ENCODE data around the gene THOC3. TPM values are rescaled to one million over a fixed set of nuclear protein-coding genes. Genes with fewer than 3 reads are reported as not detected.
A peak's percentile ranks its signal among the peaks of the same experiment; 100 is the strongest.
"Not testable (repeated sequence)": the region's sequence is repeated elsewhere in the genome, so short reads cannot be mapped to it uniquely, and the experiment has no call there.

Gene THOC3
- 42.9 TPM for polyA plus RNA-seq (2013, experiment 1 of 2)
- 43.1 TPM for polyA plus RNA-seq (2013, experiment 2 of 2)

- Histone ChIP-seq H3K18ac (ENCODE audit: low read length) (peak within 1 kb of the TSS; percentile 83), H3K36me3 (replicated peaks in 1 of 2; ENCODE audit: control insufficient read depth in 2 of 2, insufficient read depth in 2 of 2, low read length in 2 of 2) (peaks cover 0 to 11% of the 10 kb centered on the region in 2 donors), H3K4me2 (ENCODE audit: insufficient read depth, low read length, poor library complexity, severe bottlenecking) (peak within 1 kb of the TSS; percentile 25), H3K9ac (ENCODE audit: low read depth, low read length, poor library complexity) (peak within 1 kb of the TSS; percentile 90), H2AFZ (ENCODE audit: low read length) (peak within 1 kb of the TSS; percentile 91), H3K4me3 (ENCODE audit: low read length in 2 of 2) (peak within 1 kb of the TSS; percentile 60 to 91)
- not testable (repeated sequence) for H2BK5ac ChIP-seq (ENCODE audit: low read length); H3K27ac ChIP-seq (replicated peaks; ENCODE audit: low read length); H3K79me1 ChIP-seq (ENCODE audit: low read depth, low read length); H3K23ac ChIP-seq (ENCODE audit: low read depth, low read length, poor library complexity); H2AK5ac ChIP-seq (ENCODE audit: low read depth, low read length); H3K14ac ChIP-seq (ENCODE audit: low read length); H3K4ac ChIP-seq (ENCODE audit: low read length); H4K91ac ChIP-seq (ENCODE audit: low read depth, low read length, poor library complexity); H2BK12ac ChIP-seq (ENCODE audit: low read length); H2BK120ac ChIP-seq (ENCODE audit: low read depth, low read length); H3K27me3 ChIP-seq (ENCODE audit: control insufficient read depth in 3 of 3, insufficient read depth in 3 of 3, low read depth in 1 of 3, low read length in 3 of 3); H4K8ac ChIP-seq (ENCODE audit: low read depth, low read length); H2BK15ac ChIP-seq (ENCODE audit: low read length); H3K9me3 ChIP-seq (replicated peaks in 1 of 2; ENCODE audit: control insufficient read depth in 2 of 2, insufficient read depth in 1 of 2, low read depth in 1 of 2, low read length in 2 of 2); H3K4me1 ChIP-seq (ENCODE audit: control insufficient read depth in 2 of 2, insufficient read depth in 1 of 2, low read depth in 1 of 2, low read length in 2 of 2)
- peak; percentile 78 for DNase-seq (ENCODE audit: low spot score)
- no CpG with 5 or more reads among the region's 67 CpGs for WGBS, 2 donors (ENCODE audit: extremely low coverage in 2 of 2, insufficient read length in 2 of 2, insufficient replicate concordance in 1 of 2)
Measured at GRCh38 chr5:175967471-175968372, at the start of gene THOC3. Gene THOC3 (minus strand): TSS chr5:175968315. CDS start chr5:175968208, 107 bp downstream.

- DNase-seq (ENCODE audit: low spot score); H3K14ac ChIP-seq (ENCODE audit: low read length); H3K79me1 ChIP-seq (ENCODE audit: low read depth, low read length); H2AFZ ChIP-seq (ENCODE audit: low read length); H2AK5ac ChIP-seq (ENCODE audit: low read depth, low read length); H4K8ac ChIP-seq (ENCODE audit: low read depth, low read length); H4K91ac ChIP-seq (ENCODE audit: low read depth, low read length, poor library complexity); H3K27ac ChIP-seq (replicated peaks; ENCODE audit: low read length); H3K36me3 ChIP-seq (replicated peaks in 1 of 2; ENCODE audit: control insufficient read depth in 2 of 2, insufficient read depth in 2 of 2, low read length in 2 of 2); H3K4me1 ChIP-seq (ENCODE audit: control insufficient read depth in 2 of 2, insufficient read depth in 1 of 2, low read depth in 1 of 2, low read length in 2 of 2); H3K23ac ChIP-seq (ENCODE audit: low read depth, low read length, poor library complexity); H3K27me3 ChIP-seq (ENCODE audit: control insufficient read depth in 3 of 3, insufficient read depth in 3 of 3, low read depth in 1 of 3, low read length in 3 of 3); H2BK15ac ChIP-seq (ENCODE audit: low read length); H3K4me2 ChIP-seq (ENCODE audit: insufficient read depth, low read length, poor library complexity, severe bottlenecking); H3K4me3 ChIP-seq (ENCODE audit: low read length in 2 of 2); H3K9ac ChIP-seq (ENCODE audit: low read depth, low read length, poor library complexity); H2BK5ac ChIP-seq (ENCODE audit: low read length); H2BK120ac ChIP-seq (ENCODE audit: low read depth, low read length); H2BK12ac ChIP-seq (ENCODE audit: low read length); H3K9me3 ChIP-seq (replicated peaks in 1 of 2; ENCODE audit: control insufficient read depth in 2 of 2, insufficient read depth in 1 of 2, low read depth in 1 of 2, low read length in 2 of 2); H3K18ac ChIP-seq (ENCODE audit: low read length); H3K4ac ChIP-seq (ENCODE audit: low read length): not testable (repeated sequence)
- WGBS, 2 donors (ENCODE audit: extremely low coverage in 2 of 2, insufficient read length in 2 of 2, insufficient replicate concordance in 1 of 2): no CpG with 5 or more reads among the region's 4 CpGs
Measured at GRCh38 chr5:176017324-176017723, 49.2 kb upstream of the THOC3 start.

- not testable (repeated sequence) for H2AFZ ChIP-seq (ENCODE audit: low read length); H4K8ac ChIP-seq (ENCODE audit: low read depth, low read length); H3K4me1 ChIP-seq (ENCODE audit: control insufficient read depth in 2 of 2, insufficient read depth in 1 of 2, low read depth in 1 of 2, low read length in 2 of 2); H4K91ac ChIP-seq (ENCODE audit: low read depth, low read length, poor library complexity); H3K9ac ChIP-seq (ENCODE audit: low read depth, low read length, poor library complexity); H3K18ac ChIP-seq (ENCODE audit: low read length); H2BK12ac ChIP-seq (ENCODE audit: low read length); H2BK5ac ChIP-seq (ENCODE audit: low read length); H3K9me3 ChIP-seq (replicated peaks in 1 of 2; ENCODE audit: control insufficient read depth in 2 of 2, insufficient read depth in 1 of 2, low read depth in 1 of 2, low read length in 2 of 2); H3K27ac ChIP-seq (replicated peaks; ENCODE audit: low read length); H2BK120ac ChIP-seq (ENCODE audit: low read depth, low read length); H3K79me1 ChIP-seq (ENCODE audit: low read depth, low read length); H3K23ac ChIP-seq (ENCODE audit: low read depth, low read length, poor library complexity); DNase-seq (ENCODE audit: low spot score); H3K36me3 ChIP-seq (replicated peaks in 1 of 2; ENCODE audit: control insufficient read depth in 2 of 2, insufficient read depth in 2 of 2, low read length in 2 of 2); H3K4ac ChIP-seq (ENCODE audit: low read length); H3K14ac ChIP-seq (ENCODE audit: low read length); H3K4me3 ChIP-seq (ENCODE audit: low read length in 2 of 2); H3K27me3 ChIP-seq (ENCODE audit: control insufficient read depth in 3 of 3, insufficient read depth in 3 of 3, low read depth in 1 of 3, low read length in 3 of 3); H2BK15ac ChIP-seq (ENCODE audit: low read length); H3K4me2 ChIP-seq (ENCODE audit: insufficient read depth, low read length, poor library complexity, severe bottlenecking); H2AK5ac ChIP-seq (ENCODE audit: low read depth, low read length)
- no CpG with 5 or more reads among the region's 6 CpGs for WGBS, 2 donors (ENCODE audit: extremely low coverage in 2 of 2, insufficient read length in 2 of 2, insufficient replicate concordance in 1 of 2)
Measured at GRCh38 chr5:176014360-176014759, 46.2 kb upstream of the THOC3 start.

GRCh38 chr5:176011088-176011487 is 43.0 kb upstream of the THOC3 start:
- H3K4me2 ChIP-seq (ENCODE audit: insufficient read depth, low read length, poor library complexity, severe bottlenecking); H2BK120ac ChIP-seq (ENCODE audit: low read depth, low read length); H2AK5ac ChIP-seq (ENCODE audit: low read depth, low read length); H2BK5ac ChIP-seq (ENCODE audit: low read length); H2BK15ac ChIP-seq (ENCODE audit: low read length); H3K4me3 ChIP-seq (ENCODE audit: low read length in 2 of 2); H3K79me1 ChIP-seq (ENCODE audit: low read depth, low read length); H3K27ac ChIP-seq (replicated peaks; ENCODE audit: low read length); H3K4ac ChIP-seq (ENCODE audit: low read length); H2AFZ ChIP-seq (ENCODE audit: low read length); H3K18ac ChIP-seq (ENCODE audit: low read length); DNase-seq (ENCODE audit: low spot score); H4K91ac ChIP-seq (ENCODE audit: low read depth, low read length, poor library complexity); H3K27me3 ChIP-seq (ENCODE audit: control insufficient read depth in 3 of 3, insufficient read depth in 3 of 3, low read depth in 1 of 3, low read length in 3 of 3); H3K4me1 ChIP-seq (ENCODE audit: control insufficient read depth in 2 of 2, insufficient read depth in 1 of 2, low read depth in 1 of 2, low read length in 2 of 2); H3K36me3 ChIP-seq (replicated peaks in 1 of 2; ENCODE audit: control insufficient read depth in 2 of 2, insufficient read depth in 2 of 2, low read length in 2 of 2); H3K14ac ChIP-seq (ENCODE audit: low read length); H3K9ac ChIP-seq (ENCODE audit: low read depth, low read length, poor library complexity); H3K23ac ChIP-seq (ENCODE audit: low read depth, low read length, poor library complexity); H4K8ac ChIP-seq (ENCODE audit: low read depth, low read length); H2BK12ac ChIP-seq (ENCODE audit: low read length); H3K9me3 ChIP-seq (replicated peaks in 1 of 2; ENCODE audit: control insufficient read depth in 2 of 2, insufficient read depth in 1 of 2, low read depth in 1 of 2, low read length in 2 of 2): not testable (repeated sequence)
- WGBS, 2 donors (ENCODE audit: extremely low coverage in 2 of 2, insufficient read length in 2 of 2, insufficient replicate concordance in 1 of 2): no CpG with 5 or more reads among the region's 4 CpGs
